ENCODE measurements around the gene PDE7B.
A peak's percentile ranks its signal among the peaks of the same experiment; 100 is the strongest.

The PDE7B gene

GRCh38 chr6:135994857-135995544, 143.5 kb downstream of the PDE7B start:
- DNase-seq: no peak

- no peak for DNase-seq
Observed at GRCh38 chr6:135995545-135995898, 144.0 kb downstream of the PDE7B start.

GRCh38 chr6:135996668-135997067, 145.2 kb downstream of the PDE7B start:
- DNase-seq: no peak

- no peak for DNase-seq
Observed at GRCh38 chr6:135999393-135999792, 147.9 kb downstream of the PDE7B start.

- DNase-seq: no peak
Observed at GRCh38 chr6:136007345-136007744, 155.8 kb downstream of the PDE7B start.

- DNase-seq: no peak
Observed at GRCh38 chr6:136011475-136011874, 160.0 kb downstream of the PDE7B start.

GRCh38 chr6:136012198-136012887, 160.8 kb downstream of the PDE7B start:
- DNase-seq: no peak

GRCh38 chr6:136012943-136013342, 161.4 kb downstream of the PDE7B start:
- DNase-seq: no peak

- DNase-seq: no peak
Observed at GRCh38 chr6:136014454-136015437, 163.2 kb downstream of the PDE7B start.

- no peak for DNase-seq
Observed at GRCh38 chr6:136015531-136015930, 164.0 kb downstream of the PDE7B start.

GRCh38 chr6:136016228-136017225, 165.0 kb downstream of the PDE7B start:
- DNase-seq: no peak

GRCh38 chr6:136020691-136021090, 169.2 kb downstream of the PDE7B start:
- DNase-seq: no peak

GRCh38 chr6:136022224-136022874, 170.8 kb downstream of the PDE7B start:
- DNase-seq: no peak

- DNase-seq: no peak
Observed at GRCh38 chr6:136024711-136025110, 173.2 kb downstream of the PDE7B start.

- DNase-seq: no peak
Observed at GRCh38 chr6:136025736-136026135, 174.2 kb downstream of the PDE7B start.

- DNase-seq: no peak
Observed at GRCh38 chr6:136030131-136030530, 178.6 kb downstream of the PDE7B start.

- DNase-seq: peak; percentile 5
Observed at GRCh38 chr6:136031982-136032381, 180.5 kb downstream of the PDE7B start.

- no peak for DNase-seq
Observed at GRCh38 chr6:136033416-136033815, 181.9 kb downstream of the PDE7B start.

- DNase-seq: no peak
Observed at GRCh38 chr6:136034422-136034821, 182.9 kb downstream of the PDE7B start.

- DNase-seq: no peak
Observed at GRCh38 chr6:136035378-136036070, 184.0 kb downstream of the PDE7B start.

GRCh38 chr6:136036071-136036380, 184.5 kb downstream of the PDE7B start:
- DNase-seq: no peak

All from NCI-H1694 treated with DMSO at 0.1 percent for 48 hours (cell line).